Mesendoderm (in vitro differentiated cells): ENCODE results near the gene BLOC1S6.

ENCODE experiments used
- DNase-seq: peaks from one replicate; pipeline ENCODE4 v3.0.0; 2013
- H2AK5ac ChIP-seq: 2 replicates; pipeline ENCODE4 v1.6.1; 2013; ENCODE audit warnings: low read length, inconsistent platforms
- H2BK120ac ChIP-seq: 2 replicates; pipeline ENCODE4 v1.6.1; 2013; ENCODE audit warnings: low read depth, mild to moderate bottlenecking, low read length, moderate library complexity, mixed read lengths
- H2BK15ac ChIP-seq: replicated peaks from 2 replicates; pipeline ENCODE4 v1.6.1; 2013; ENCODE audit warnings: low read depth, mild to moderate bottlenecking, moderate library complexity
- H2BK5ac ChIP-seq: 2 replicates; pipeline ENCODE4 v1.6.1; 2013; ENCODE audit warnings: low read length, inconsistent platforms
- H3K18ac ChIP-seq: 2 replicates; pipeline ENCODE4 v1.6.1; 2013; ENCODE audit warnings: mild to moderate bottlenecking, low read length, mixed read lengths
- H3K23ac ChIP-seq: one replicate; pipeline ENCODE4 v1.6.1; 2013; ENCODE audit warnings: low read length
- H3K27ac ChIP-seq: 2 replicates; pipeline ENCODE4 v1.5.1; 2013; ENCODE audit warnings: low read depth, mild to moderate bottlenecking, inconsistent platforms, low read length, moderate library complexity
- H3K27me3 ChIP-seq: 2 replicates; pipeline ENCODE4 v1.6.1; 2013; ENCODE audit warnings: low read length, control low read depth, mild to moderate bottlenecking, inconsistent platforms; ENCODE audit not compliant: insufficient read depth, poor library complexity
- H3K36me3 ChIP-seq: 2 replicates; pipeline ENCODE4 v1.6.1; 2013; ENCODE audit warnings: low read length, inconsistent platforms; ENCODE audit not compliant: control insufficient read depth, insufficient read depth
- H3K4ac ChIP-seq: one replicate; pipeline ENCODE4 v1.6.1; 2013; ENCODE audit warnings: low read depth, mild to moderate bottlenecking, low read length, moderate library complexity
- H3K4me1 ChIP-seq: 2 replicates; pipeline ENCODE4 v1.6.1; 2013; ENCODE audit warnings: low read depth, low read length, inconsistent platforms; ENCODE audit not compliant: control insufficient read depth
- H3K4me2 ChIP-seq: 2 replicates; pipeline ENCODE4 v1.6.1; 2013; ENCODE audit warnings: low read length
- H3K4me3 ChIP-seq: 2 replicates; pipeline ENCODE4 v1.5.1; 2013; ENCODE audit warnings: mild to moderate bottlenecking, low read length
- H3K56ac ChIP-seq: one replicate; pipeline ENCODE4 v1.6.1; 2013; ENCODE audit warnings: low read length
- H3K79me1 ChIP-seq: 2 replicates; pipeline ENCODE4 v1.6.1; 2013; ENCODE audit warnings: low read length, inconsistent platforms
- H3K79me2 ChIP-seq: 2 replicates; pipeline ENCODE4 v1.6.1; 2013; ENCODE audit warnings: mild to moderate bottlenecking, low read length; ENCODE audit not compliant: control insufficient read depth, insufficient read depth
- H3K9ac ChIP-seq: 2 replicates; pipeline ENCODE4 v1.6.1; 2013; ENCODE audit warnings: low read length, inconsistent platforms
- H4K5ac ChIP-seq: one replicate; pipeline ENCODE4 v1.6.1; 2013; ENCODE audit warnings: low read length
- H4K8ac ChIP-seq: one replicate; pipeline ENCODE4 v1.6.1; 2013; ENCODE audit warnings: low read depth, mild to moderate bottlenecking, control low read depth, low read length, moderate library complexity
- WGBS: extraction: QIAGEN DNeasy Blood & Tissue Kit; methylation state at CpG from one replicate; pipeline ENCODE4 v1.1.7; 2013; ENCODE audit warnings: low lambda C conversion rate, missing lambda C conversion rate; ENCODE audit not compliant: insufficient coverage; ENCODE audit errors: extremely low coverage; 5-methylcytosine and 5-hydroxymethylcytosine counted together

BLOC1S6 gene

GRCh38 chr15:45630917-45631691 lies 43.9 kb downstream of the BLOC1S6 start:
- Histone ChIP-seq H3K4ac (no peak overlapping the region), H3K4me1 (no peaks in the 10 kb centered on the region), H3K4me2 (no peak overlapping the region), H3K18ac (no peak overlapping the region), H2BK15ac (no peak overlapping the region), H3K23ac (no peak overlapping the region), H2AK5ac (no peak overlapping the region), H3K79me1 (no peaks in the 10 kb centered on the region), H3K4me3 (no peak overlapping the region), H4K8ac (no peak overlapping the region), H3K56ac (no peak overlapping the region), H3K27ac (no peak overlapping the region), H2BK120ac (no peak overlapping the region), H2BK5ac (no peak overlapping the region), H3K79me2 (no peaks in the 10 kb centered on the region), H4K5ac (no peak overlapping the region), H3K36me3 (no peaks in the 10 kb centered on the region), H3K27me3 (peaks cover 9% of the 10 kb centered on the region), H3K9ac (no peak overlapping the region)
- WGBS = no CpG with 5 or more reads among the region's 7 CpGs
- DNase-seq = peak; percentile 22

GRCh38 chr15:45631776-45632175 lies 44.6 kb downstream of the BLOC1S6 start:
- no peaks in the 10 kb centered on the region for H3K4me1 ChIP-seq
- no peak overlapping the region for H3K4ac ChIP-seq
- peaks cover 9% of the 10 kb centered on the region for H3K27me3 ChIP-seq
- H3K27ac ChIP-seq = no peak overlapping the region
- H3K23ac ChIP-seq = no peak overlapping the region
- H3K79me1 ChIP-seq = no peaks in the 10 kb centered on the region
- no peak overlapping the region for H2BK5ac ChIP-seq
- H3K18ac ChIP-seq = no peak overlapping the region
- no peak for DNase-seq
- no peak overlapping the region for H4K5ac ChIP-seq
- H3K79me2 ChIP-seq = no peaks in the 10 kb centered on the region
- H3K4me2 ChIP-seq = no peak overlapping the region
- no peak overlapping the region for H4K8ac ChIP-seq
- H2AK5ac ChIP-seq = no peak overlapping the region
- WGBS = no CpG with 5 or more reads among the region's 2 CpGs
- no peak overlapping the region for H2BK15ac ChIP-seq
- no peak overlapping the region for H2BK120ac ChIP-seq
- H3K9ac ChIP-seq = no peak overlapping the region
- H3K4me3 ChIP-seq = no peak overlapping the region
- no peaks in the 10 kb centered on the region for H3K36me3 ChIP-seq
- no peak overlapping the region for H3K56ac ChIP-seq

GRCh38 chr15:45634432-45635190 lies 47.4 kb downstream of the BLOC1S6 start, which contains the start of gene SQOR:
Gene SQOR (plus strand): TSS chr15:45635029. CDS start chr15:45658924, 23,895 bp downstream.
- peak within 1 kb of the TSS; percentile 66 for H3K23ac ChIP-seq
- H3K79me2 ChIP-seq = no peaks in the 10 kb centered on the region
- no CpG with 5 or more reads among the region's 53 CpGs for WGBS
- H3K4me1 ChIP-seq = no peaks in the 10 kb centered on the region
- H3K18ac ChIP-seq = no peak within 1 kb of the TSS
- no peak within 1 kb of the TSS for H2BK15ac ChIP-seq
- H3K9ac ChIP-seq = peak within 1 kb of the TSS; percentile 51
- H2BK120ac ChIP-seq = no peak within 1 kb of the TSS
- DNase-seq = peak; percentile 51
- H3K4ac ChIP-seq = no peak within 1 kb of the TSS
- H4K8ac ChIP-seq = no peak within 1 kb of the TSS
- H4K5ac ChIP-seq = no peak within 1 kb of the TSS
- no peak within 1 kb of the TSS for H3K27ac ChIP-seq
- H2BK5ac ChIP-seq = no peak within 1 kb of the TSS
- peak within 1 kb of the TSS; percentile 78 for H3K4me2 ChIP-seq
- peak within 1 kb of the TSS; percentile 79 for H3K56ac ChIP-seq
- H3K36me3 ChIP-seq = no peaks in the 10 kb centered on the region
- no peaks in the 10 kb centered on the region for H3K79me1 ChIP-seq
- H3K27me3 ChIP-seq = peaks cover 9% of the 10 kb centered on the region
- H2AK5ac ChIP-seq = no peak within 1 kb of the TSS
- peak within 1 kb of the TSS; percentile 17 for H3K4me3 ChIP-seq

DNA sequence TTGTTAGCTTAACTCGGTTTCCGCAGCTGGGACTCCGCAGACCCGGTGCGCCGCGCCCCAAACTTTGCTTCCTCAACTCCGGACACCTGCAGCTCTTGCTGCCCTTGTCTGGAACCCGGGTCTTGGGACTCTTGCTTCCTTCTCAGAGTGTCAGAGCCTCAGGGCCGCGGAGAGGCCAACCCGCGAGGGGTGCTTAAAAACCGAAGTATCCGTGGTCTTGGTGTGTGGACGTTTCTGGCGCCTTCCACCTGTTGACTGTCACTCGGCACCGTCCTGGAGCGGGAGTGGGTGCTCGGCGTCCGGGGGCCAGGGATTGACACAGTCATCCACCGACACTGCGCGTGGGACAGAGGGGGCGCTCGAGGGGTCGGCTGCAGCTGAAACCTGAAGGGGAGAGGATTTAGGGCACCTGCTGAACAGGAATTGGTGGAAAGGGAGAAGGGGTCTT lies 48.0 kb downstream of the BLOC1S6 start:
- Histone ChIP-seq H3K4ac (no peak overlapping the region), H3K4me3 (peak overlapping the region; percentile 17), H3K4me1 (no peaks in the 10 kb centered on the region), H3K18ac (no peak overlapping the region), H3K79me2 (no peaks in the 10 kb centered on the region), H3K4me2 (peak overlapping the region; percentile 78), H2BK15ac (no peak overlapping the region), H2BK5ac (no peak overlapping the region), H4K5ac (no peak overlapping the region), H3K27me3 (peaks cover 10% of the 10 kb centered on the region), H3K56ac (peak overlapping the region; percentile 79), H3K23ac (no peak overlapping the region), H3K27ac (no peak overlapping the region), H3K79me1 (no peaks in the 10 kb centered on the region), H2BK120ac (no peak overlapping the region), H3K36me3 (no peaks in the 10 kb centered on the region), H3K9ac (peak overlapping the region; percentile 51), H4K8ac (no peak overlapping the region), H2AK5ac (no peak overlapping the region)
- no CpG with 5 or more reads among the region's 29 CpGs for WGBS
- no peak for DNase-seq

GRCh38 chr15:45635763-45636292 lies 48.6 kb downstream of the BLOC1S6 start:
- no peak overlapping the region for H4K8ac ChIP-seq
- no peak overlapping the region for H2AK5ac ChIP-seq
- 100% methylated on average over 2 of the region's 17 CpGs for WGBS
- no peak overlapping the region for H3K9ac ChIP-seq
- no peak for DNase-seq
- H3K4me2 ChIP-seq = no peak overlapping the region
- H3K56ac ChIP-seq = no peak overlapping the region
- H3K4me3 ChIP-seq = no peak overlapping the region
- no peaks in the 10 kb centered on the region for H3K4me1 ChIP-seq
- no peak overlapping the region for H2BK120ac ChIP-seq
- no peaks in the 10 kb centered on the region for H3K79me1 ChIP-seq
- H3K27ac ChIP-seq = no peak overlapping the region
- H3K36me3 ChIP-seq = no peaks in the 10 kb centered on the region
- no peak overlapping the region for H3K4ac ChIP-seq
- no peak overlapping the region for H3K23ac ChIP-seq
- peaks cover 14% of the 10 kb centered on the region for H3K27me3 ChIP-seq
- H3K18ac ChIP-seq = no peak overlapping the region
- no peak overlapping the region for H4K5ac ChIP-seq
- H3K79me2 ChIP-seq = no peaks in the 10 kb centered on the region
- no peak overlapping the region for H2BK5ac ChIP-seq
- H2BK15ac ChIP-seq = no peak overlapping the region
